ENCODE measurements around the gene LSM14B. TPM values are rescaled to one million over a fixed set of nuclear protein-coding genes. Genes with fewer than 3 reads are reported as not detected.
"Not testable (repeated sequence)": the region's sequence is repeated elsewhere in the genome, so short reads cannot be mapped to it uniquely, and the experiment has no call there.

Gene LSM14B
- 10 to 100 TPM; 52.2 to 61.7 (median 53.4) TPM for polyA plus RNA-seq (ENCODE audit: insufficient read length in 4 of 4)

DNA sequence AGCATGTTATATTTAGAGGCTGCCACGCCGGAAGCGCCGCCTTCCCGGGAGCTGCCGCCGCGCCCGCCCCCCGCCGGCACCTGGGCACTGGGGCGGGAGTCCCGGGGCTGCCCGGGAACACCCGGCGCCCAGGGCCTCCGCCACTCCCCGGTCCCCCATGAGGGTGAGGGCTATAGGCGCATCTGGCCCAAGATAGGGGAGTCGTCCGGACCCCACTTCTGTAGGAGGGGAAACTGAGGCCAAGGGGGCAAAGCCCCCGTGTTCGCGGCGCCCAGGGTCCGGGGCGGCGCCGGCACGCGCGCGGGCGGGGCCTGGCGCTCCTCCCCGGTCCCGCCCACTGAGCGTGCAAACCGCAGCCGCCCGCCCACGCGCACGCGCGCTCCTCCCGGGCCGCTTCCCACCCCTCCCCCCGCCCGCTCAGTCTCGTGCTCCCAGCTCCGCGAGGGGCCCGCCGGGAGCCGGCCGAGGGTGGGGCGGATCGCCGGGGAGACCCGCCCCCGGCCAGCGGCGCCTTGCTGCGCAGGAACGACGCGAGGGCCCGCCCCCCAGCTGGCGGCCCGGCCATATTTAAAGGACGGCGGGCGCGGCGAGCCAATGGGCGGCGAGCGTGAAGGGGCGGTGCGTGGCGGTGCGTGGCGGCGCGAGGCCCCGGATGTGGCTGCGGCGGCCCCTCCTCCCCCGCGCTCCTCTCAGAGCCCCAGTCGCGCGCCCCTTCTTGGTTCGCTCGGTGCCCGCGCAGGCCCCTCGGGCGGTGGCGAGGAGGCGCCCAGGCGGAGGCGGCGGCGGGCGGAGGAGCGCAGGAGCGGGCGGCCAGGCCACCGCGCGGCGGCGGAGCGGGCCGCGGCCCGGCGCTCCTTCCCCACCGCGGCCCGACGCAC is at the start of gene LSM14B:
Gene LSM14B (plus strand): TSS at position 700 of the 878 bp plus-strand sequence. CDS start 192 bp downstream, outside the sequence.
- peak; percentile 88 to 95 (median 94) for DNase-seq (ENCODE audit: low read depth in 4 of 4, low spot score in 3 of 4)

DNA sequence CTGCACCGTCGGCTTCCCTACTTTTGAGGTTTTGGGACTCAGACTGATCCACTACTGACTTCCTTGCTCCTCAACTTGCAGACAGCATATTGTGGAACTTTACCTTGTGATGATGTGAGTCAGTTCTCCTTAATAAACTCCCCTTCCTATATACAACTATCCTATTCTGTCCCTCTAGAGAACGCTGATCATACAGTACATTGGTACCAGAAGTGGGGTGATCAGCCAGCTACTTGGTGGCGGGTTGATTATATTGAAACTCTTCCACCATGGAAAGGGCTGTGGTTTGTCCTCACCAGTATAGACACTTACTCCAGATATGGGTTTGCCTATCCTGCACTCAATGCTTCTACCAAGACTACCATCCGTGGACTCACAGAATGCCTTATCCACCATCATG is 49.0 kb upstream of the LSM14B start:
- DNase-seq (ENCODE audit: low read depth in 4 of 4, low spot score in 3 of 4): no peak

- DNase-seq (ENCODE audit: low read depth in 4 of 4, low spot score in 3 of 4): no peak
Measured at GRCh38 chr20:62079166-62079565, 43.1 kb upstream of the LSM14B start.

GRCh38 chr20:62080249-62080990 is 41.9 kb upstream of the LSM14B start:
- DNase-seq (ENCODE audit: low read depth in 4 of 4, low spot score in 3 of 4): no peak

DNA sequence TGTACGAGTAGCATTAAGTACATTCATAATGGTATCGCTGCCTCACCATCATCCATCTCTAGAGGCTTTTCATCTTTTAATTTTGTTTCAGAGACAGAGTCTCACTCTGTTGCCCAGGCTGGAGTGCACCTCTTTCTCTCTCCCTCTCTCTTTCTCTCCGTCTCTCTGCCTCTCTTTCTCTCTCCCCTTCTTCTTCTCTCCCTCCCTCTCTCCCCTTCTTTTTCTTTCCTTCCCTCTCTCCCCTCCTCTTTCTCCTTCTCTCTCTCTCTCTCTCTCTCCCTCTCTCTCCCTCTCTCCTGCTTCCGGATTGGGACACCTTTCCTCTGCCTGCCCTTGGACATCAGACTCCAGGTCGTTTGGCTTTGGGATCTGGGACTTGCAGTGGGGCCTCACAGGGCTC is 39.0 kb upstream of the LSM14B start:
- no peak for DNase-seq (ENCODE audit: low read depth in 4 of 4, low spot score in 3 of 4)

DNA sequence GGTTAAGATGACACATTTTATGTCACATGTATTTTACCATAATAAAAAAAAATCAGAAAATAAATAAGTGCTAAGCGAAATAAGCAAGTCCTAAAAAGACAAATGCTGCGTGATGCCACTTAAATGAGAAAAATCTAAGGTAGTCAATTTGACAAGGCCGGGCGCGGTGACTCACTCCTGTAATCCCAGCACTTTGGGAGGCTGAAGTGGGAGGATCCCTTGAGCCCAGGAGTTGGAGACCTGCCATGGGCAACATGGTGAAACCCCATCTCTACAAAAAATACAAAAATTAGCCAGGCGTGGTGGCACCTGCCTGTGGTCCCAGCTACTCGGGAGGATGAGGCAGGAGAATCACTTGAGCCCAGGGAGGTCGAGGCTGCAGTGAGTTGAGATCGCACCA is 38.1 kb upstream of the LSM14B start:
- not testable (repeated sequence) for DNase-seq (ENCODE audit: low read depth in 4 of 4, low spot score in 3 of 4)

DNA sequence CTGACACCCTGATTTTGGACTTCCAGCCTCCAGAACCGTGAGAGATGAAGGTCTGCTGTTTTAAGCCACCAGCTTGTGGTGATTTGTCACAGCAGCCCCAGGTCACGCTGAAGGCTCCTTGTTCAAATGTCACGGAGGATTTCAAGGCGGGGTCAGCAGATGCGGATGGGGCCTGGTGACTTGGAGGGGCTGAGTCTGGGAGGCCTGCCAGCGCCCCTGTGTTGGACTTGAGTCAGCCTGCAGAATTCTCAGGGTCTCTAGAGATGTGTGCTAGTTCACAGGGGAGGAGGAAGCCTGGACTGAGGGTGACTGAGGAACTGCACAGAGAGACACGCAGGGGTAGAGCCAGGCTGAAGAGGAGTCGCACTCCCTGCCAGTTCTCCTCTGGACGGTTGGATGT is 37.1 kb upstream of the LSM14B start:
- no peak for DNase-seq (ENCODE audit: low read depth in 4 of 4, low spot score in 3 of 4)

DNA sequence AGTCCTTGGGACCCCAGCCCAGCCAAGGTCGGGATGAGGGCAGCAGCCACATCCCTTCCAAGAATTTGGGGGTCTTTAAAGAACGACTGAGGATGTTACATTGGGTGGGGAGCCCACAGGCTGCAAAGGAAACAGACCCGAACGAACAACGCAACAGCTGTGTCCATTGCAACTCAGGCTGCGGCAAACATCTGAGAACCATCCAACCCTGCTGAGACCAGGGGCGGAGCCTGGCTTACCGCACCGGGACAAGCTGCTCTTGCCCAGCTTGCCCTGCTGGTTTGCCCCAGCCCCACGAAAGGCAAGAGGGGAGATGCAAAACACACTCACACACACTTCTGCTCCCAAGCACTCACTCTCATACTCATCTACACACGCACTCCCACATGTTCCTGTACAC is 35.0 kb upstream of the LSM14B start:
- no peak for DNase-seq (ENCODE audit: low read depth in 4 of 4, low spot score in 3 of 4)

- DNase-seq (ENCODE audit: low read depth in 4 of 4, low spot score in 3 of 4): no peak
Measured at GRCh38 chr20:62087632-62088031, 34.6 kb upstream of the LSM14B start.

DNA sequence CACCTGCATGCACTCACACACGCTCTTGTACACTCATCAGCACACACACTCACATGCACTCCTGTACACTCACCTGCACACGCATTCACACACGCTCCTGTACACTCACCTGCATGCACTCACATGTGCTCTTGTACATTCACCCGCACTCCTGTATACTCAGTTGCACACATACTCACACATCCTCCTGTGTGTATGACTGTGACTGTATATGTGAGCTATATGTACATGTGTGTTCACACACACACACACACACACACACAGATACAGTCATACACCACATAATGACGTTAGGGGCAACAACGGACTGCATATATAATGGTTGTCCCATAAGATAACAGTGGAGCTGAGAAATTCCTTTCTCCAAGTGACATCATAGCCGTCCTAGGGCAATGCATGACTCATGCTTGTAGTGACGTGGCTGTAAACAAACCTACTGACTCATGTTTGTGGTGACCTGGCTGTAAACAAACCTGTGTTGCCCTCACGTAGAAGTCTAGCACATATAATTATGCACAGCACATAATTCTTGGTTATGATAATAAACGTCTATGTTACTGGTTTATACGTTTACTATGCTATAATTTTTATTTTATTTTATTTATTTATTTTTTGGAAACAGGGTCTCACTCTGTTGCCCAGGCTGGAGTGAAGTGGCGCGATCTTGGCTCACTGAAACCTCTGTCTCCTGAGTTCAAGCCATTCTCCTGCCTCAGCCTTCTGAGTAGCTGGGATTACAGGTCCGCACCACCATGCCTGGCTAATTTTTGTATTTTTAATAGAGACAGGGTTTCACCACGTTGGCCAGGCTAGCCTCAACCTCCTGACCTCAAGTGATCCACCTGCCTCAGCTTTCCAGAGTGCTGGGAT is 33.8 kb upstream of the LSM14B start:
- DNase-seq (ENCODE audit: low read depth in 4 of 4, low spot score in 3 of 4): no peak

GRCh38 chr20:62089393-62089792 is 32.9 kb upstream of the LSM14B start:
- no peak for DNase-seq (ENCODE audit: low read depth in 4 of 4, low spot score in 3 of 4)

DNA sequence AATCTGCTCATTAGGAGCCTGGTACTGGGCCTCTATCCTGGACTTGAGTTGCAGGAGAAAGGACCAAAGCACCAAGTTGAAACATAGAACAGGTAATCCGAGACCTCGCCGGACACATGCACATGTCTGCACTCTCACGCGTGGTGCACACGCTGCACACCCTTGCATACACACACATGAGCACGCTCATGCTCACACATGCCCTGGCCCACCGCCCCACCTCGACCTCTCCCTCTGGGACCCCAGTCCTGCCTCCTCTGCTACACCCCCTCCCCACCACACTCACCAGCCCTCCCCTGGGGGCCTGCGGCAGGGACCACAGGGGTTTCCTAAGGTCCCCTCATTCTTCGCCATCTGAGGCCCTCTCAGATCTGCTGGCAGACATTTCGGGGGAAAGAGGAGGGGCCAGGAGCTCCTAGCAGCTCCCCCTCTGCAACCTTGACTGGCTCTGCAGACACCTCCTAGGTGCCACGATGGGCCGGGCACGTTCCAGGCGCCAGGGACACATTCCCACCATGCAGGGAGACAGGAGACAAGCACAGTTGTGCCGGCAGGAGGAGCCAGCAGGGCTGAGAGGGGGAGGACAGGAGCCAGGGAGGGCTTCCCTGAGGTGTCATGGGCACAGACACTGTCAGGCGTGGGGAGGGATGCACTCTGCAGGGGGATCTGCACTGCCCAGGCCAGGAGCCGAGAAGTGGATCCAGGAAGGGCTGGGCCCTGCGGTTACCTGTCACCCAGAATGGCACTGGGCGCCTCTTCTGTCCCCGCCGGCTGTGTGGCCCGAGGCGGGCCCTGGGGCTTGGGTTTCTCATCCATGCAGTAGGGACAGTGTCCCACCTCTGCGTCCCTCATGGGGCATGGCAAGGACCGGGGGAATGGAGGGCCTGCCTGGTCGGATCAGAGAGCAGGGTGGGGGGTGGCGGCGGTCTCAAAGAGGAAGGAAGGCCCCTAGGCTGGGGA is 25.6 kb upstream of the LSM14B start:
- DNase-seq (ENCODE audit: low read depth in 4 of 4, low spot score in 3 of 4): no peak

DNA sequence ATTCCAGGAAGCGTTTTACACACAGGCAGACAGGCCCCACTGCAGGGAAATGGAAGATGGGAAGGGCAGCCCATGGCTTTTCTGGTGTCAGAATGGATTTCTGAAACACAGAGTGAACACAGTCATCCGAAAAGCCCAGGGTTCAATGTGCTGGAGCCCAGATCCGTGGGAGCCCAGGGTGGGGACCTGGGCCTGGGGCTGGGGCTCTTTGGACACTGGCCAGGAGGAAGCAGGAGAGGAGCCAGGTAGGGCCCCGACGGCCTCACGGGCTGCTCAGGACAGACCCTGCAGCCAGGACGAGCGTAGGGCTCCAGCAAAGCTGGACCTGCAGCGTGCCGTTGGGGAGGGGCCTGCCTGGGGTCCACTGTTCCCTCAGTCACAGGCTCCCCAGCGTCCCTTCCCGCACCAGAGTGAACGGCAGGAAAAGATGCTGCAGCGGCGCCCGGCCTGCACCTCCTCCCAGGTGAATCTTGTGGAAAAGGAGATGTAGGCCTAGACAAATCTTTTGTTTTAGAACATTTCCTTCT is 24.3 kb upstream of the LSM14B start:
- no peak for DNase-seq (ENCODE audit: low read depth in 4 of 4, low spot score in 3 of 4)

GRCh38 chr20:62101078-62101477 is 21.2 kb upstream of the LSM14B start:
- no peak for DNase-seq (ENCODE audit: low read depth in 4 of 4, low spot score in 3 of 4)

GRCh38 chr20:62103508-62104233 is 18.6 kb upstream of the LSM14B start:
- DNase-seq (ENCODE audit: low read depth in 4 of 4, low spot score in 3 of 4): no peak

DNA sequence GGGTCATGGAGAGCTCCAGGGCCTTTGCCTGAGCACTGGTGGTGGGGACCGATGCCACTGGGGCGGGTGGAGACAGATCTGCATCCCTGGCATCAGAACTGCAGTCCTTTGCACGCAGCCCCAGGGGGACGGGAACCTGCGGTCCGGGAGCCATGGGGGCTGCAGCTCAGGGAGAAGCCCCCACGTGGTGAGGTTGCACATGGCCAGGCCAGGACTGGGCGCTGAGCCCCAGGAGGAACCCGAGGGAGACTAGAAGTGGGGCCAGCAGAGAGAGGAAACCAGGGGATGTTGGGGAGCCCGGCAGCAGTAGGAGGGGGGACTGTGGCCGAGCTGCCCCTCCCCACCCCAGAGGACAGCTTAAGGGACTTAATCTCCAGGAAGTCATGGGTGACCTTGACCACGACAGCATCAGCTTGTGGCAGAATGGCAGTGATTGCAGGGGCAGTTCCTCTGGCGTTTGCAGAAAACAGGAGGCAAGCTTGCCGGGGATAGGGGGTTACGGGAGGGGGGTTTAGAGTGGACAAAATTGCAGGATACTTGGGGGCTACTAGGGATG is 18.0 kb upstream of the LSM14B start:
- DNase-seq (ENCODE audit: low read depth in 4 of 4, low spot score in 3 of 4): no peak

GRCh38 chr20:62104791-62105345 is 17.4 kb upstream of the LSM14B start:
- DNase-seq (ENCODE audit: low read depth in 4 of 4, low spot score in 3 of 4): no peak

GRCh38 chr20:62105592-62105991 is 16.7 kb upstream of the LSM14B start:
- DNase-seq (ENCODE audit: low read depth in 4 of 4, low spot score in 3 of 4): no peak

Measured in left renal pelvis (tissue), 4 donors.